VCaP (cell line): ENCODE measurements around the gene LRP3.

ENCODE experiments used
- H3K27ac ChIP-seq: fragments of 450-650 bp; 2 replicates; pipeline ENCODE4 v1.5.1; 2017
- CTCF ChIP-seq: fragments of 450-650 bp; conservative IDR thresholded peaks from 2 replicates; pipeline ENCODE4 v1.5.1; 2017; ENCODE audit warnings: mild to moderate bottlenecking, moderate library complexity

The LRP3 gene

GRCh38 chr19:33194532-33194885 is 379 bp downstream of the LRP3 start:
- H3K27ac ChIP-seq = peak overlapping the region; percentile 84
- TF ChIP-seq CTCF = no peak

- peak overlapping the region; percentile 84 for H3K27ac ChIP-seq
- TF ChIP-seq CTCF = no peak
These were observed 935 bp downstream of the LRP3 start for GRCh38 chr19:33194886-33195644.

- peak overlapping the region; percentile 84 for H3K27ac ChIP-seq
- no peak for TF ChIP-seq CTCF
These were observed 1.7 kb downstream of the LRP3 start for GRCh38 chr19:33195645-33196347.

- TF ChIP-seq CTCF = no peak
- H3K27ac ChIP-seq = no peak overlapping the region; the same call in 1 of the 2 replicates
These were observed 2.5 kb downstream of the LRP3 start for GRCh38 chr19:33196446-33197193.

GRCh38 chr19:33197591-33198000 is 3.5 kb downstream of the LRP3 start:
- no peak for TF ChIP-seq CTCF
- H3K27ac ChIP-seq = no peak overlapping the region

GRCh38 chr19:33198169-33198568 is 4.0 kb downstream of the LRP3 start:
- no peak overlapping the region for H3K27ac ChIP-seq
- TF ChIP-seq CTCF = no peak
